Medulla oblongata (tissue), 1 donor: ENCODE measurements around the gene MINAR1.

ENCODE experiments used
- DNase-seq: peaks from one replicate; pipeline ENCODE4 v3.0.0-alpha.2; 2015; ENCODE audit errors: extremely low spot score

The MINAR1 gene

GRCh38 chr15:79463781-79464270 lies 31.7 kb downstream of the MINAR1 start:
- DNase-seq = no peak

- DNase-seq = no peak
Measured at GRCh38 chr15:79466488-79466887, 34.4 kb downstream of the MINAR1 start.

GRCh38 chr15:79467865-79468586 lies 35.9 kb downstream of the MINAR1 start:
- DNase-seq = no peak

- DNase-seq = no peak
Measured at GRCh38 chr15:79472446-79472845, 40.3 kb downstream of the MINAR1 start.

GRCh38 chr15:79474252-79474651 lies 42.1 kb downstream of the MINAR1 start:
- no peak for DNase-seq

- no peak for DNase-seq
Measured at GRCh38 chr15:79475306-79475705, 43.2 kb downstream of the MINAR1 start.

- no peak for DNase-seq
Measured at GRCh38 chr15:79478108-79478507, 46.0 kb downstream of the MINAR1 start.

GRCh38 chr15:79479616-79480015 lies 47.5 kb downstream of the MINAR1 start:
- no peak for DNase-seq

DNA sequence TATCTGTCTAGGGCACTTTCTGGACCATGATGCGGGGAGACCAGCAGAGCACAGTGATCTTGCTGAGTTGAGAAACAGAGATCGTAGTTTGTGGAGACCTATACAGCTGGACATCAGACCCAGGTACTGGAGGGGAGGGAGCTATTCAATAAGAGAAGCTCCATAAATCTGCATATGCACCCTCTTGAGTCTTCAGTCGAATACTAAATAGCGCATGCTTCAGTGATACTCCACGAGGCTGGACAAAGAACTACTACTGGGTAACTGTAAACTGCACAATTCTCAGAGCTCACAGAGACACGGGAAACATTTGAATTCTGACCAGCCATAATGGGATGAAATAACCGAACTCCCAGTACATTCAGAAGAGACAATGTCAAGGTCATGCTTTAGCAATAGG lies 49.7 kb downstream of the MINAR1 start:
- no peak for DNase-seq
